NCI-H2081 (cell line): ENCODE results near the gene GLYATL3.

Experiments used
- DNase-seq, 2 experiments: peaks; one replicate each; lab custom pipeline; 2025; lab: John Stamatoyannopoulos, UW

The GLYATL3 gene

DNA sequence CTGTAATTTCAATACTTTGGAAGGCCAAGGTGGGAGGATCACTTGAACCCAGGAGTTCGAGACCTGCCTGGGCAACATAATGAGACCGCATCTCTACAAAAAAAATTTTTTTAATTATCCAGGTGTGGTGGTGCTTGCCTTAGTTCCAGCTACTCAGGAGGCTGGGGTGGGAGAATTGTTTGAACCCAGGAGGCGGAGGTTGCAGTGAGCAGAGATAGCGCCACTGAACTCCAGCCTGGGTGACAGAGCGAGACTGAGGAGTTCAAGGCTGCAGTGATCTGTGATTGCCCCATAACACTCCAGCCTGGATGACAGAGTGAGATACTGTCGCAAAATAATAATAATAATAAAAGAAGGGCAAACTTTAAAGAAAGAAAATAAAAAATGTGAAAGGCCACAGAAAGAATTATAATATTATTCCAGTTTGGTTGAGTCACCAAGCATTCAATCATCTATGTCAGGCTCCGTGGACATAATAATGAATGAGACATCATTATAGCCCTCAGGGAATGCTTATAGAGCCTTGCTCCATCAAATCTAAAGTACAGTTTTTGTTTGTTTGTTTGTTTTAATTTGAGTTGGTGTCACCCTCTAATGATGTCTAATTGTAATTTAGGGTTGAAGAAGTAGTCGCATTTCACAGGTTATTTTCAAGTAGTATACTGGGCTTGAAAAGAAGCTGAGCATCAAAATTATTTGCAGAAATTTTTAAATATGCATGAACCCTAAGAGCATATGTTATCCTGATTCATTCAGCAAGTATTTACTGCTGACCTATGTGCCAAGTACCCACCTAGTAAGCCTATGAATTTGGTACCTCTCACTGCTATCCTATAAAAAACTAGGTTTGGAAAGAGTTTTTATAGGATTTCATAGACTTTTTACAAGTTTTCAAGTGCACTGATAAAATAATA, 15.1 kb downstream of the GLYATL3 start:
- no peak for DNase-seq

DNA sequence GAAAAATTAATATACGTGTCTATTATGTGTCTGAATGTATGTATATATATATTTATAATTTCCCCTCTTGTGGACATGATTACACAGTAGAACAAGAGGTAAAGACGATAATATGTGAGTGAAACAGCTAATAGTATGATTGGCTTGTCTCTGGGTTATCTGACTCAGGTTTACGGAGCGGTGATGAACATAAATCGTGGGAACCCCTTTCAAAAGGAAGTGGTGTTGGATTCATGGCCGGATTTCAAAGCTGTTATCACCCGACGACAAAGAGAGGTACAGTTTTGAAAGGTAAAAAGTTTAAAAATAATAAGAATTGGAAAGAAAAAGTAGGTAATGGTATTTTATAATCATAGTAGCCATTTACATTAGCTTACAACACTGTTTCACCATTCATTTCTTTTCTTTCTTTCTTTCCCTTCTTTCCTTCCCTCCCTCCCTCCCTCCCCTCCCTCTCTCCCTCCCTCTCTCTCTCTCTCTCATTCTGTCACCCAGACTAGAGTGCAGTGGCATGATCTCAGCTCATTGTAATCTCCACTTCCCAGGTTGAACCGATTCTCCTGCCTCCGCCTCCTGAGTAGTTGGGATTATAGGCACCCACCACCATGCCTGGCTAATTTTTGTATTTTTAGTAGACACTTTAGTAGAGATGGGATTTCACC, 15.9 kb downstream of the GLYATL3 start:
- DNase-seq, result no peak

DNA sequence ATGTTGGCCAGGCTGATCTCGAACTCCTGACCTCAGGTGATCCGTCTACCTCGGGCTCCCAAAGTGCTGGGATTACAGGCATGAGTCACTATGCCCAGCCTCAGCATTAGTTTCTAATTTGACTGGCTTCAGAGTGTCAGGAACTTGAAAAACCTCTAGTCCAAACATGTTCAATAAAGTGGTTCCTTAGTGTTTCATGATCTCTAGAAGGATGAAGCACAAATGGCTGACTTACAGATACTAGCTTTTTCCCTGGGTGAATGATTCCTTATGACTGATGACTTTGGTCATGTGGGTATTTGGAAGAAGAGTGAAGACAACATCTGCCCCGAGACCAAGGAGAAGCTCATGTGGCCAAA, 16.4 kb downstream of the GLYATL3 start:
- DNase-seq, result no peak

DNA sequence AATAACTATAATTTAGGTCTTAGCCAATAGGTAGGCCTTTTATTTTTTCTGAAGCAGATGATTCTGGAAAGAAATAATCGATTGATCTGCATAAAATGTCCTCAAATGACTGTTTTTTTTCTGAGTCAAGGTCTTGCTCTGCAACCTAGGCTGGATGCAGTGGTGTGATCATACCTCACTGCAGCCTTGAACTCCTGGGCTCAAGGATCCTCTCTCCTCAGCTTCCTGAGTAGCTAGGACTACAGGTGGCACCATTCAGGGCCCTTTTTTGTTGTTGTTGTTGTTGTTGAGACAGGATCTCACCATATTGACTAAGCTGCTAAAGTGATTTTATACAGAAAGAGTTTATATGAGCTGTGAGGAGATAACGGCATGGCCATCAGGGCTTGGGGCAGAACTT, 18.2 kb downstream of the GLYATL3 start:
- no peak for DNase-seq

DNA sequence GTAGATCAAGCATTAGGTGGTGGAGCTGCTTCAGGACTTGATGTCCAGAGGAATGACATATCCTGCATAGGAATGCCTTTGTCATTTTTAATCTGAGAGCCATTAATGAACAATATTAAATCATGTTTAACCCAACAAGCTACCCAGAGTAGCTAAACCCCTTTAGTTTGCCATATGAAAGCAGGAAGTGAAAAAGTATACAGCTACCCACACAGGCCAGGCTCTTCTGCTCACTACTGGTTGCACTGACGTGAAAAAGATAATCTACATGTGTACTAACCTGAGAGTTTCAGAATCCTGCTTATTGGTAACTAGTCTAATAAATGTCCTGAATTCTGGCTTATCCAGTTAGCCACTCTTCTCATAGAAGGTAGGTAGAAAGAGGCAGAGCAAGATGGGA, 19.9 kb downstream of the GLYATL3 start:
- DNase-seq, result no peak

DNA sequence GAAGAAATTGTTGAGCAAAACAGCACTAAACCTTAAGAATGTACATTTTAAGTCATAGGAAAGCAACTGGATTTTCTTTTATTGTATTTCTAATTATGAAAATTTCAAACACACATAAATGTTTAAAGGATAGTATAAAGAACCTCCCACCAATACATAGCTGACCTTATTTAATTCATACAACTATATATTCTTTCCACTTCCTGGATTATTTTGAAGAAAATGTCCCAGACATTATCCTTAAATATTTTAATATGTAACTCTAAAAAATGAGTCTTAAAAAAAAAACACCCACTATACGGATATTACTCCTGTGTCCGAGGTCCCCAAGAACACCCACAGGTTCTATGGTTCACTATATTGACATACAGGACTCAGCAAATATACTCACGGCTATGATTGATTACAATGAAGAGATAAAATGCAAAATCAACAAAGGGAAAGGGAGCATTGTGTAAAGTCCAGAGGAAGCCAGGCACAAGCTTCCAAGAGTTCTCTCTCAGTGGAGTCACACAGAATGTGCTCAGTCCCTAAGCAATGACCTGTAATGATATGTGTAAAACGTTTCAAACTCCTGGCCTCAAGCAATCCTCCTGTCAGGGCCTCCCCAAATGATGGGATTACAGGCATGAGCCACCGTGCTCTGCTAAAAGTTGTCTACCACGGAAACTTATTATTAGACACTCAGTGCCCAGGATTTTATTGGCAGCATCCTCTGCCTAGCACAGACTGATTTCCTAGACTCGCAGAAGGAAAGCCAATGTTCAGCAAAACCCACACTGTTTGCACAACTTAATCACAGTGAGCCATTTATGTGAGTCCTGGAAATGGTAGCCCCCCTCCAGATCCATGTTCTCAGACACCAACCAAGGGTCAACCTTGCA, 23.2 kb downstream of the GLYATL3 start:
- DNase-seq, result peak in 1 of 2 experiments; percentile 26

DNA sequence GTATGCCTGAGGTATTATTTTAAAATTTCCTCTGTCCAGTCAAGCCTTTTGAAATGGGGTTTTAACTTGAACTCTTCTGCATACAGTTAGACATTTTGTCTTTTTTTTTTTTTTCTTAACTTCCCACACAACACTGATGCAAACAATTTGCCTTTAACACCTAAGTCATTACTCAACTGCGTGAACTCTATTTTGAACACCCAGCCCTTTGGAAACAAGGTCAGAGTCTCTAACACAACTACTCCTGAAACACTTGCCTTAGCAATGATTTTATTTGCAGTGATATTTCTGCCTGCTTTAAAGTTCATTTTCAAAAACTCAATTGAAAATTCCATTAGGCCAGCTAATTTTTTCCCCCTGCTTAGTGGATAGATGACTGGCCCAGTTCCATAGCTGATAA, 24.2 kb downstream of the GLYATL3 start:
- no peak for DNase-seq

DNA sequence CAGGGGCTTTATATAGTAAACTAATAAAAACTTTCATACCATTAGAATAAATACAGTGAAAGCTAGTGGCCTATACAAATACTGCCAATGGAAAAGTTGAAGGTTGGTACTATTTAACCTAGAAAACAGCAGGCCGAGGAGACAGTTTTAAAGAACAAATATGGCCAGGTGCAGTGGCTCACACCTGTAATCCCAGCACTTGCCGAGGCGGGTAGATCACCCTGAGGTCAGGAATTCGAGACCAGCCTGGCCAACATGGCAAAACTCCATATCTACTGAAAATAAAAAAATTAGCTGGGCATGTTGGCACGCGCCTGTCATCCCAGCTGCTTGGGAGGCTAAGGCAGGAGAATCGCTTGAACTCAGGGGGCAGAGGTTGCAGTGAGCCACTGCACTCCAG, 24.8 kb downstream of the GLYATL3 start:
- DNase-seq, result no peak

DNA sequence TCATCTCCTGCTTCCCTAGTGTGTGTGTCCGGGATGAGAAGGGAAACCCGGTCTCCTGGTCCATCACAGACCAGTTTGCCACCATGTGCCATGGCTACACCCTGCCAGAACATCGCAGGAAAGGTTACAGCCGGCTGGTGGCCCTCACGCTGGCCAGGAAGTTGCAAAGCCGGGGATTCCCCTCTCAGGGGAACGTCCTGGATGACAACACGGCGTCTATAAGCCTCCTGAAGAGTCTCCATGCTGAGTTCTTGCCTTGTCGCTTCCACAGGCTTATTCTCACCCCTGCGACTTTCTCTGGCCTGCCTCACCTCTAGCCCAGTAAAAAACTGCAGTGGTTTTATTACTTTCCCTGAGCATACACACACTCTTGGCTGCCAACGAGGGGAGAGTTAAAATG, 26.9 kb downstream of the GLYATL3 start:
- no peak for DNase-seq

DNA sequence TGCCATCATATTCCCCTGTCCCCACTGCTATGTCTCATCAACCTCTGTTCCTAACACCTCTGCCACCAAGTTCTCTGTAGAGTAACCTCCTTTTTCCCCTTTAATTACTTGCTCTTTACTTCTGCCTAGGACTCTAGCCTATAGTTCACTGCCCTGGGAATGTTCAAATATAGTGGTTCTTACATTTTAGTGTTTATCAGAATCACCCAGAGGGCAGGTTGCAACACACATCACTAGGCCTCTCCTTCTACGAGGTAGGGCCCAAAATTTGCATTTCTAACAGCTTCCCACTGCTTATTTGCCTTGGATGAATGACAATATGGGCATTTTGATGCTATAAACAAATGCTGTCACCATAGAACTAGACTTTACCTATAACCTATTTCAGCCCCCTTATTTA, 27.6 kb downstream of the GLYATL3 start:
- no peak for DNase-seq

DNA sequence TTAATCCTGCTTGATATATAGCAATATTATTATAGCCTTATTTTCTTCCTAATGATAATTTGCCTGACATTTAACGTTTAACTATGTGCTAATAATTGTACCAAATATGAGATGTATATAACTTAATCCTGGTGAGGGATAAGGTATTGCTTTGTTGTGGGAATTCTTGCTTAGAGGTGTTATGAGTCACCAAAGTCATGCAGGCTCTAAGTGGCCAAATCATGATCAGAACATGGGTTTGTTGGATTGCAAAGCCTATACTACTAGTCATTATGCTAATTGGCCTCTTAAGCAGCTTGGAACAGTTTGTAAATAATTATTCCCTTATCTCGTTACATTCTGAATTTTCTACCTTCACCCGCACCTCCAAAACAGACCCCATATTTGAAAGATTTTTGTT, 28.8 kb downstream of the GLYATL3 start:
- no peak for DNase-seq

DNA sequence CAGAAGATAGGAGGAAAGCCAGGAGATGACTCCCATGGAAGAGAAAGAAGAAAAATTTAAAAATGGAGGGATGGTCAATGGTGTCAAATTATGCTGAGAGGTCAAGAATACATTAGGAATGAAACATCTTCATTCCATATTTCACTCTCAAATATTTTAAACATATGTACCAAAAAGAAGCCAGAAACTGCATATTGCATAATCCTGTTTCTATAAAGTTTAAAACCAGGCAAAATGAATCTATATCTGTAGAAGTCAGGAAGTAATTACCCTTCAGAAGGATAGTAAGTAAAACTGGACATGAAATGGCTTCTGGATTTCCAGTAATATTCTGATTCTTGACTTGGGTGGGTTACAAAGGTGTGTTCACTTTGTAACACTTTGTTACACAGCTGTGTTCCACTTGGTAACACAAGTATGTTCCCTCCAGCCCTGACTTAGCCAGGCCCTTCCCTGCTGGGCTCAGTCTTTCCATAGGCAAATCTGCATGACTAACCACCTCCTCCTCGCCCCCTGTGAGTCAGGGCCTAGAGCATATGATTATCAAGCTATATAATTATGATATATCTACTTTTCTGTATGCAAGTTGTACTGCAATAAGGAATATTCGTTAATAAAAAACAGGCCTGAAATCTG, 30.5 kb downstream of the GLYATL3 start:
- no peak for DNase-seq

DNA sequence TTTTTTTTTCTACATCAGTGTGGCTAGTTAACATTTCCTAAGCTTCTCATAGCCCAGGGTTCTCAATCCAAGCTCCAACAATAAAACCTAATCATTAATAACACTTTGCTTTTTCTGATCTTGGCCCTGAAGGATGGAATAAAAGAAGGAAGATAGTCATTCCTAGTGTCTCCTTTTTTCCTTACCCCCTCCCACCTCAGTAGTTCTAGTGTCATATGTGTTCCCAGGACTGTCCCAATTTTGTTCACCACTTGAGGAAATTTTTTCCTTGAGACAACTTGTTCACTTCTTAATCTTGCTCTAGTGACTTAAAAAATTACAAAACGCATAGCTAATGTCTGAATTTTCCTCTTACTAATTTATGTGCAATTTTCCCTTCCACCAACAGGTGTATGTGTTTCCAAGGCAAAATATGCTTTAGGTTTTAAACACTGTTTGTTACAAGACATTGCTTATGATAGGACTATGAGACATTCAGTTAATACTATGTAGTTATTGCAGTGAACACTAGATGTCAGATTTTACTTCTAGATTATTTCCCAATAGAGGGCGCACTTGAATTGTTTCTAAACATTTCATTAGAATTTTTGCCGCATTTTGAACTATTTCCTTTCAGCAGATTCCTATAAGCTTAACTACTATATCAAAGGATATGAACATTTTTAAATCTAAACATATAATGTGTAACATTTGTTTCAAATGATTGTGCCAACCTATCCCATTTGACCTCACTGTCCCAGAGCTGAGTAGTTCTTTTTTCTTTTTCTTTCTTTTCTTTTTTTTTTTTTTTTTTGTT, 32.2 kb downstream of the GLYATL3 start:
- peak; percentile 27 to 66 for DNase-seq

DNA sequence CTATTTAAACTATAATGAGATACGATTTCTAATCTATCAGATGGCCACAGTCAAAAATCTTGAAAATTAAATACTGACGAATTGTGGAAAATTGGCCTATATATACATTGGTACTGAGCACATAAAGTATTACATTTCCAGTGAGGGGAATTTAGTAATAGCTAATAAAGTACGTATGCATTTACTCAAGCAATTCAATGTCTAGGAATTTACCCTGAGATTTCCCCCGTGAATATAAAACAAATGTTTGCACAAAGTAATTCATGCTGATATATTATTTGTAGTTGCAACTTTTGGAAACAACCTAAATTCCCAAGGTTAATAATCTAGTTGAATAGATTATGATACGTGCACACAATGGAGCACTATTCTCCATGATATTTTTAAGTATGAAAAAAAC, 36.1 kb downstream of the GLYATL3 start:
- DNase-seq, result no peak

DNA sequence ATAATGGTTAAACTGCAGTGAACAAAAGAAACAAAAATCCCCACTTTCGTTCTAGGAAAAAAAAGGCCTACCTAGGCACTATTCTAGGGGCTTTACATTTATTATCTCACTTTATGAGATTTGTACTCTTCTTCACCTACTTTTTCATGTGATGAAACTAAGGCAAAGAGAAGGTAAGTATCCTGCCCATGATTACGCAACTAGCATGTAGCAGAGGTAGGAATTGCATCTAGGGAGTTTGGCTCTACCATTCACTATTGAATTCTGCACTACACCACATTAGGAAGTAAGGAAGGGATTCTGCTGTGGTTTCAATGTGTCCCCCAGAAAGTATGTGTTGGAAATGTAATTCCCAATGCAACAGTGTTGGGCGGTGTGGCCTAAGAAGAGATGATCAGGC, 39.4 kb downstream of the GLYATL3 start:
- DNase-seq, result no peak

DNA sequence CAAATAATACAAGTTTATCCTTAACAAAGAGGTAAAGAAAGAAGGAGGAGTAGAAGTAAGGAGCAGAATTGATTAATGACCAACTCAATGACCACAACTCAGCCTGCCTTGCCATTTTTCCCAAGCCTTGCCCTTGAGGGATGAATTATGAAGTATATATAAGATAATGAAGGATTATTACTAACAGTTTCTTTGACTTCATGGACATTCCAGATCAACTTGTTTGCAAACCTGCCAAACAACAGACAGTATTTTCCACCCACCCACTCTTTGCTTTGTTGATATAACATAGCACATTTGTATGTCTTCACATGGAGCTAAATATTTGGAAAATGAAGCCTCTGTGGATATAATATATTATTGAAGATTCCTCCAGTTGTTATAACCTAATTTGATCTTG, 40.9 kb downstream of the GLYATL3 start:
- DNase-seq, result no peak

DNA sequence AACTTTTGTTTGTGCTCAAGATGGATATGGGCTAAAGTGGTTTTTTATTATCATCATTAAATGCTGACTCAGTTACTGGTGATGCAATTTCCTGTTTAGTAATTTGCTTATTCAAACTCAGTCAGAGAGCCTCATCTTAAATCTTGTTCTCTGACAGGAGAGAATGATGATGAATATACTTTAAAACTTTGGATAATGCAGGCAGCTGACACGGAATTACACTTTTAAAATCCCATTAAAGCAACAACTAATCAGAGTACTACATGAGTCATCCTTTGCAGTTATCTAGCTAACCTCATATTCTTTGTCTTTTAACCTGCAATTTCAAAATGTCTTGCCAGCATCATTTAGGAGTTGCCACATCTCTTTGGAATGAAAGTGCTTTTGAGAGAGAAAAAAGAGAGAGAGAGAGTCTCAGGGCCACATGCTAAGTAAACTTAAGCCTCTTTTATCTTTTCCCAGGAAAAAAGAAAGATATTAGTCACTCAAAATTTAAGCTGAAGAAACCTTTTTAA, 41.5 kb downstream of the GLYATL3 start:
- peak in 1 of 2 experiments; percentile 9 for DNase-seq

DNA sequence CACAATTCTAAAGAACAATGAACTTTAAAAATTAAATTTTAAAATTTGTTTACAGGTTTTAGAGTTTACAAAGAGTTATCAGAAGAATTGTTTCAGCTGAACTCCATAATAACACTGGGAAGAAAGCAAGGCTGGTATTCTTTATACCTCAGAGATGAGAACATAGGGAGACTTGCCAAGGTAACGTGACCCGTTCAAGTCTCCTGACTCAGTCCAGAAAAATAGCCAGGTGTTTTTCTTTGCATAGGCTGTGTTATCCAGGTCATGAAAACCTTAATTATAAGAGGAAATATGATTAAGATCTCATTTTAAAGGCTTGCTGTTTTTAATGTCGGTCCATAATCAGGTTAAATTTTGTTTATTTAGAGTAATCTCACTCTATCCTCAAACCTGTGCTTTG, 42.2 kb downstream of the GLYATL3 start:
- DNase-seq, result peak in 1 of 2 experiments; percentile 40

DNA sequence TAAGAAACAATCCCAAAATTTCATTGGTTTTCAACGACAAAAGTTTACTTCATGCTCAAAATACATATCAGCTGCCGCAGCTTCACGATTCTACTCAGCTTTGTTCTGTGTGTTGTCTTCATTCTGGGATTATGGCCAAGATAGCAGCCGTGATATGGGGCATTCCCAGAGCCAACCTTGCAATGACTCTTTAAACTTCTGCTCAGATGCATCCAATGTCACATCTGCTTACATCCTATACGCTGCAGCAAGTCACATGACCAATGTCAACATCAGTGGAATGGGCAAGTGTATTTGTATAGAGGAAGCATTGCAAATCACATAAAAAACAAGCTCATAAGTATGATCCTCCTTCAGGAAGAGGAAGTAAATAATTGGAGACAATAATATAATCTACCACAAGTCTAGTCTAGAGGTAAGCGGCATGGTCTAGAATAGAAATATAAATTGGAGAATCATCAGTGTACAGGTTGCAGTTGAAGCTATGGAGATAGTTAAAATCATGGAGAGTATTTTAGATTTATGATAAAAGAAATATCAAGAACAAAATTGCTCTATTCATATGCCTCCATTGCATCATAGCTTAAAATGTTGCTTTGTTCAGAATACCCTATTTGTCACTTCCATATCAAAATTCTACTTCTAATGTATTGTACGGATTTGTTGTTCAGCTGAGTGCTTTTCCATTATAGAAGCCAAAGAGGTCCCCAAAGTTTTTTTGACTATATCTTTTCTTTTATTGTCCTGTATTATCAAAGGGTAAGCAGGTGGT, 43.5 kb downstream of the GLYATL3 start:
- DNase-seq, result peak in 1 of 2 experiments; percentile 3

DNA sequence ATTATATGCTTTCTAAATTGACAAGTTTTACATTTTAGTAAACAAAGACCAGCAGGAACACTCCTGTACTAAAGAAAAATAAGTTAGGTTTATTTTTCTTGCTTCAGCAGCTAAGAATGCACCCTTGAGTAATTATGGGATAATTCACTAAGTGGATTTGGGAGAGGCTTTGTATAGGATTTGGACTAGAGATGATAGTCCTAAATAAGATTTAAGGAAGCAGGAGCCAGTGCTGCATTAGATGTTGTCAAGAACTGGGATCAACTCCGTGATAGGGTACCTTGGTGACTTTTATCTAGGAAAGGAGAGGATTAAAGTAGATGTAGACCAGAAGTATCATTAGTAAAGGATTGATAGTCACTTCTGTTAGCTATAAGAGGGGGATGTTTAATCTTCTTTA, 46.6 kb downstream of the GLYATL3 start:
- DNase-seq, result no peak
